ENCODE data around the gene GABBR1. TPM values are rescaled to one million over a fixed set of nuclear protein-coding genes. Genes with fewer than 3 reads are reported as not detected.
"Not testable (repeated sequence)": the region's sequence is repeated elsewhere in the genome, so short reads cannot be mapped to it uniquely, and the experiment has no call there.

The GABBR1 gene
- total RNA-seq = 10 to 100 TPM in 1 of 2 experiments, 1 to 10 TPM in 1; 9.6 to 11.3 TPM

- ChIA-PET POLR2A (no interaction called here), CTCF (interaction anchor here (2.0 kb wide), 1 partner anchor 18 kb away, joined by 7 read pairs; no protein-coding TSS in a partner anchor)
These were observed at the start of gene GABBR1 for GRCh38 chr6:29632789-29633533. Gene GABBR1, minus strand, starts transcription at chr6:29633183. Its CDS starts 798 bp downstream, at chr6:29632385.

DNA sequence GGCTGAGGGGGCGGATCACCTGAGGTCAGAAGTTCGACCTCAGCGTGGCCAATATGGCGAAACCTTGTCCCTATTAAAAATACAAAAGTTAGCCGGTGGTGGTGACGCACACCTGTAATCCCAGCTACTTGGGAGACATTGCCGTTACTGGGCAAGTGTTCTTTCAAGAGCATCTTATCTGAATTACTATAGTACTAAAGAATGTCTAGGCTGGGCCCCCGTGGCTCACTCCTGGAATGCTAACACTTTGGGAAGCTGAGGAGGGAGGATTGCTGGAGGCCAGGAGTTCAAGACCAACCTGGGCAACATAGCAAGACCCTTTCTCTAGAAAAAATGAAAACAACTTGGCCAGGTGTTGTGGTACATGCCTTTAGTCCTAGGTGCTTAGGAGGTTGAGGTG is 48.8 kb upstream of the GABBR1 start:
- CTCF ChIA-PET = interaction anchor here (1.2 to 1.9 kb wide), 2 partner anchors 29 to 32 kb away, joined by 3 to 8 read pairs; no protein-coding TSS in a partner anchor
- POLR2A ChIA-PET = no interaction called here

GRCh38 chr6:29680904-29681303 is 47.9 kb upstream of the GABBR1 start, which contains the start of gene ZFP57:
Gene ZFP57, minus strand, starts transcription at chr6:29681152. Its CDS starts 4,149 bp downstream, at chr6:29677003.
- POLR2A ChIA-PET = interaction anchor here (0.6 kb wide), 1 partner anchor 284 kb away, joined by 10 read pairs; no protein-coding TSS in a partner anchor
- CTCF ChIA-PET = interaction anchor here (0.6 to 1.9 kb wide), 4 partner anchors 28 to 46 kb away, joined by 3 to 8 read pairs (median 3); no protein-coding TSS in a partner anchor

DNA sequence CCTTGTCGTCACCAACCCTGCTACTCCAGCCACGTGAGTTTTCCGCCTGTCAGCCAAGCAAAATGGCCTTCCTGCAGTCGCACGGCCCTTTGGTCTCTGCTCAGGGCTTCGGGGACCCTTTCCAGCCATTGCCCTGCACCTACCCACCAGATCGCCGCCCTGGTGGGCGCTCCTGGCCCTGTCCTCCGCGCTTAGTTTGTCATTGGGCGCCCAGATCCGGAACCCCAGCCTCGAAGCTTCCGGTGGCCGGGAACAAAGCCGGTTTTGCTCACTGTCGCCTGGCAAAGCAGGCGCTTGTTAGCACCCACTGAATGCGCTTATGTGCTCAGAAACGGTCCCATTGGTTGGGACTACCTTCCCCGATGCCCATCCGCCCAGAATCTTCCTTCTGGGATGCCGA is 47.4 kb upstream of the GABBR1 start:
- CTCF ChIA-PET = interaction anchor here (0.6 to 1.9 kb wide), 4 partner anchors 28 to 1600 kb away, joined by 3 to 8 read pairs (median 3); partner anchors contain the start of gene ZNF165

DNA sequence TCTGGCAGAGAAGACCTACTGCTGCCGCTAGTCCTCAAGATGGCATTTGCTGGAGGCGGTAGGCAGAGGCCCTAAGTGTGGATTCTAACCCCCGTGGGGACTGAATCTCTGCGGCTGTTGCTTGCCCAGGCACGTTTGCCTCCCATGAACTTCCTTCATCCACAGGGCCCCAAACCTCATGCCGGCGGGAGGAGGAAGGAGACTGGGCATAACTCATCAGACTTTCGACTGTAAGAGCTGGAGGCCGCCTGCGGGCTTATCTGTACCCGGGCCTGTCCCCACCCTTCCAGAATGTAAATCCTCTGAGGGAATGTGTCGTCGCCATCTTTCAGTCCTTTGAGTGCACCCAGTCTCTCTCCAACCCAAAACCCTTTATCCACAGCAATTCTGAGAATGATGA is 47.0 kb upstream of the GABBR1 start:
- ChIA-PET POLR2A (no interaction called here), CTCF (interaction anchor here (0.6 to 1.9 kb wide), 3 partner anchors 27 to 1600 kb away, joined by 3 to 8 read pairs (median 3); partner anchors contain the start of gene ZNF165)

More for the DNA sequence above, 47.4 kb upstream of the GABBR1 start:
- POLR2A ChIA-PET = no interaction called here

- CTCF ChIA-PET = no interaction called here
- POLR2A ChIA-PET = no interaction called here
These were observed 45.1 kb upstream of the GABBR1 start for GRCh38 chr6:29678114-29678513.

GRCh38 chr6:29676981-29677601 is 44.1 kb upstream of the GABBR1 start:
- ChIA-PET CTCF (no interaction called here), POLR2A (no interaction called here)

GRCh38 chr6:29675561-29675960 is 42.6 kb upstream of the GABBR1 start:
- POLR2A ChIA-PET = no interaction called here
- CTCF ChIA-PET = interaction anchor here (1.4 kb wide), 1 partner anchor 22 kb away, joined by 6 read pairs; no protein-coding TSS in a partner anchor

DNA sequence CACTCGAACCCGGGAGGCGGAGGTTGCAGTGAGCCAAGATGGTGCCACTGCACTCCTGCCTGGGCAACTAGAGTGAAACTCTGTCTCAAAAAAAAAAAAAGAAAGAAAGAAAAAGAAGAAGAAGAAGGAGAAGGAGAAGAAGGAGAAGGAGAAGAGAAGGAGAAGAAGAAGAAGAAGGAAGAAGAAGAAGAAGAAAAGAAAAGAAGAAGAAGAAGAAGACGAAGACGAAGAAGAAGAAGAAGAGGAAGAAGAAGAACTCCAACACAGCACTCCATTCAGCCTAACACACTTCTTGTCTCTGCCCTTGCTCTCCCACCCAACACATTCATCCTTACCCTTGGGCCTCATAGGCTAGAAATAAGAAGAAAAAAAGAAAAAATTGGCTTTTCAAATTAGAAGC is 41.0 kb upstream of the GABBR1 start:
- POLR2A ChIA-PET = no interaction called here
- CTCF ChIA-PET = no interaction called here

DNA sequence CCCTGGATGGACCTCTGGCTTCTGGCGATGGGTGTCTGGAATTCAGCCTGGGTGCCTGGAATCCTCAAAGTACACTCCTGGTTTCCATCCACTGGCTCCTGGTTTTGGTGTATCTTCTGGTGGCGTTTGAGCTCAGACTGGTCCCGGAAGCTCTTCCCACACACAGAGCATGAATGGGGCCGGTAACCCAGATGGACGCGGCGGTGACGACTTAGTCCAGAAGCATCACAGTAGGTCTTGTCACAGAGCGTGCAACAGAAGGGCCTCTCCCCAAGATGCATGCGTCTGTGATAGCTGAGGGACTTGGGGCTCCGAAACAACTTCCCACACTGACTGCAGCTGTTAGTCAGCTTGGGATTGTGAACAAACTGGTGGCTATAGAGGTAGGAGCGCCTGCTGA is 40.2 kb upstream of the GABBR1 start:
- ChIA-PET CTCF (interaction anchor here (1.6 kb wide), 1 partner anchor 24 kb away, joined by 3 read pairs; no protein-coding TSS in a partner anchor), POLR2A (no interaction called here)

- POLR2A ChIA-PET = not testable (repeated sequence)
- CTCF ChIA-PET = interaction anchor here (1.6 kb wide), 1 partner anchor 25 kb away, joined by 3 read pairs; no protein-coding TSS in a partner anchor
These were observed 39.1 kb upstream of the GABBR1 start for GRCh38 chr6:29672116-29672515.

- POLR2A ChIA-PET = no interaction called here
- CTCF ChIA-PET = no interaction called here
These were observed 38.0 kb upstream of the GABBR1 start for GRCh38 chr6:29671026-29671425.

DNA sequence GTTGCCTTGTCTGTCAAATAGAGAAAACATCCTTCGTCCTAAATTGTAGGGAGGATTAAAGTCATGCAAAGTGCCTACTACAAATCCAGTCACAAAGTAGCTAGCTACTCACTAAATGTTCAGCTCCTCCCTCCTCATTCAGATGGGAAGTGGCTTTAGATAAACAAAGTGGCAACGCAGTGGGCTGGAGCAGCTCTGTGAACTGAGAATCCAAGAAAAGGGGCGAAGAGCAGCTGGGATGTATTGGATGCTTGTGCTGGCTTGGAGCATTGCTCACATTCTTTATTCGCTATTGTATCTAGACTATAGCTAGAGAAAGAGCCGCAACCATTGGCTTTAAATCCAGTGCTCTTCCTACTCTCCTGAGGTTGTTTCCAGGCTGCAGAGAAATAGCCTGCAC is 34.2 kb upstream of the GABBR1 start:
- ChIA-PET POLR2A (no interaction called here), CTCF (interaction anchor here (0.6 kb wide), 1 partner anchor 907 kb away, joined by 3 read pairs; no protein-coding TSS in a partner anchor)

GRCh38 chr6:29666826-29667130 is 33.8 kb upstream of the GABBR1 start:
- ChIA-PET CTCF (no interaction called here), POLR2A (no interaction called here)

DNA sequence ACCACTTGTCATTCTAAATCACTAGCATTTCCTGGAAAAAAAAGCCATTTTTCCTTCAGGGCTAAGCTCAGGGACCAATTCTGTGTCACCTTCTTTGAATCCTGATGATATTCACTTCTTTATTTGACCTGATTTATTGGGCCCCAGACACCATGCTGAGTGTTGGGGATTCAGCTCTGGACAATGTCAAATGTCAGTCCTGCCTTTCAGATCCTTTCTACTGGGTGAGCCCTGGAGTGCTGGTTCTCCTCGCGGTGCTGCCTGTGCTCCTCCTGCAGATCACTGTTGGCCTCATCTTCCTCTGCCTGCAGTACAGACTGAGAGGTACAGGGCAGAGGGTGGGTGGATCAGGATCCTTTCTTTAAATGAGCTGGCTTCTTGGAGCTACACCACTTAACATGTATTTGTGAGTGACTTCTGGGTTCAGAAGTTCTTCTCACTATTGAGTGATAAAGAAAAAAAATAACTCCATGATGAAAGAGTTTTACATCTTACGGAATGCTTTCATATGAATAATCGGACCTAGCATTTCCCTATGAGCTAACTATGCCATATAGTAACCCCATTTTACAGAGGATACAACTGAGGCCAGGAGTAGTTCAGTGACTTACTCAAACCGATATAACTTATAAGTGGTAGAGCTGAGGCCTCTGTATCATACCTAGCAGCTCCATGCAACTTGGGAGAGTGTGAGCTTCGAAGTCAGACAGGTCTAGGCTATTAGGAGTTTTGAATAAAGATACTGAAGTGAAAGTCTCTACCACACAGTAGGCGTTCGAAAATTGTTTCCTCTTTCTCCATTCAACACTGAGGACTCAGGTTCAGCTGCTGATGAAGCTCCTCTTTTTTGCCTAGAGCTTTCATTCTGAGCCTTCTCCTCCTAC is 33.2 kb upstream of the GABBR1 start:
- ChIA-PET CTCF (interaction anchor here (1.0 to 3.5 kb wide), 2 partner anchors 13 to 15 kb away, joined by 3 to 12 read pairs; no protein-coding TSS in a partner anchor), POLR2A (no interaction called here)

DNA sequence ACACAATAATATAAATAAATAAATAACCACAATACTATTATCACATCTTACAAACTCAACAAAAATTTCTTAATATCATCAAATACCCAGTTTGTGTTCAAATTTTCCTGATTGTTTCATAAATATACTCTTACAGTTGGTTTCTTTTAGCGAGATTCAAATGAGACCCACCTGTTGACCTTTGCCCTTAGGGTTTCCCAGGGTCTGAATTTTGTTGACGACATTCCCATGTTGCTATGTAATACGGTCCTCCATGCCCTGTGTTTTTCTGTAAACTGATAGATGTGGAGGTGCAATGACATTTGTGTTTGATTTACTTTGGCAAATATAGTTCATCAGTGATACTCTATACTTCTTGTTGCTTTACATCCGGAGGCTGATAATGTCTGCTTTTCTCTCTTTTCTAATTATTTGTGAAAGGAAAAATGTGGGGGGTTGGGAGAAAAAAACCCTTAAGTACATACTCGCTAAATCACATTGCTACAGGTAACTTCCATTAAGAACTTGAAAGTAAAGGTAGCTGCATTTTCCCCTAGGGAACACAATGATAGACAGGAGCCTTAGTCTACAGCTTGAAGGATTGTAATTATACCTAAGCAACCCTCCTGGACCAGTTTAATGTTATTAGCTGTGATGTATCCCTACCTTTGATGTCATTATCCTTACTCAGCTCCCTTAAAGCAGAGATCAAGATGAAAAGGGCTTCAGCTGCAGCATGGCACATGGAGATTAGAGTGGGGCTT is 30.5 kb upstream of the GABBR1 start:
- ChIA-PET CTCF (interaction anchor here (0.6 to 3.5 kb wide), 2 partner anchors 10 to 37 kb away, joined by 4 to 12 read pairs; no protein-coding TSS in a partner anchor), POLR2A (no interaction called here)

DNA sequence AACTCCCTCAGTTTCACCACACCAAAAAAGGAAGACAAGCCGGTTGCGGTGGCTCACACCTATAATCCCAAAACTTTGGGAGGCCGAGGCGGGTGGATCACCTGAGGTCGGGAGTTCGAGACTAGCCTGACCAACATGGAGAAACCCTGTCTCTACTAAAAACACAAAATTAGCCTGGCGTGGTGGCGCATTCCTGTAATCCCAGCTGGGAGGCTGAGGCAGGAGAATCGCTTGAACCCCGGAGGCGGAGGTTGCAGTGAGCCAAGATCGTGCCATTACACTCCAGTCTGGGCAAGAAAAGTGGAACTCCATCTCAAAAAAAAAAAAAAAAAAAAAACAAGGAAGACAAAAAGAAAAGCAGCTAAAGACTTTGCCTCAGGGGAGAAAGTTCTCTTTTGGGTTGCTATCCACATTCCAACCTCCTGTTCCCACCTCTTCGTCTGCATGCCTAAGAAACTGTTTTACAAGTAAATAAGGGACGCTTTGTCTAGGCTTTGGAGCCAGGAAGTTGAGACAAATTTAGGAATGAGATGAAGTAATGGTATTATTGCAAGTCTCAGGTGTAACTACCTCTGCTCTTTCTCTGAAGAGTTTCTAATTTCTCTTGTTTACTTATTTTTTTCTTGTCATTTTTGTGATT is 28.6 kb upstream of the GABBR1 start:
- CTCF ChIA-PET = interaction anchor here (1.0 to 1.6 kb wide), 4 partner anchors 10 to 173 kb away, joined by 3 to 5 read pairs (median 3); no protein-coding TSS in a partner anchor
- POLR2A ChIA-PET = not testable (repeated sequence)

- ChIA-PET POLR2A (no interaction called here), CTCF (interaction anchor here (1.1 to 1.6 kb wide), 3 partner anchors 9 to 174 kb away, joined by 3 to 5 read pairs (median 3); no protein-coding TSS in a partner anchor)
These were observed 28.1 kb upstream of the GABBR1 start for GRCh38 chr6:29661071-29661470.

Data from activated CD8-positive, alpha-beta memory T cell treated with anti-CD3 and anti-CD28 coated beads for 36 hours (primary cell).